Activated T-cell treated with anti-CD3 and anti-CD28 coated beads, Interleukin-2, amount 50 U/mL, for 24 hours (primary cell): ENCODE data around the gene GAGE12F.
"Not testable (repeated sequence)": the region's sequence is repeated elsewhere in the genome, so short reads cannot be mapped to it uniquely, and the experiment has no call there.

ENCODE experiments used
- DNase-seq: peaks from one replicate; pipeline ENCODE4 v3.0.0-alpha.2; 2020
- H3K27ac Mint-ChIP-seq: 2 replicates; pipeline ENCODE4 v1.8.0; 2020; ENCODE audit warnings: mild to moderate bottlenecking, mixed read lengths
- H3K27me3 Mint-ChIP-seq: 2 replicates; pipeline ENCODE4 v1.8.0; 2020; ENCODE audit warnings: mixed read lengths
- H3K36me3 Mint-ChIP-seq: 2 replicates; pipeline ENCODE4 v1.8.0; 2020; ENCODE audit warnings: low read depth, mixed read lengths
- H3K4me1 Mint-ChIP-seq: 2 replicates; pipeline ENCODE4 v1.8.0; 2020; ENCODE audit warnings: low read depth, mixed read lengths
- H3K4me3 Mint-ChIP-seq: 2 replicates; pipeline ENCODE4 v1.8.0; 2020; ENCODE audit warnings: mild to moderate bottlenecking, moderate library complexity, mixed read lengths
- H3K9me3 Mint-ChIP-seq: 2 replicates; pipeline ENCODE4 v1.8.0; 2020; ENCODE audit warnings: mixed read lengths

GAGE12F gene, protein sequence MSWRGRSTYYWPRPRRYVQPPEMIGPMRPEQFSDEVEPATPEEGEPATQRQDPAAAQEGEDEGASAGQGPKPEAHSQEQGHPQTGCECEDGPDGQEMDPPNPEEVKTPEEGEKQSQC

DNA sequence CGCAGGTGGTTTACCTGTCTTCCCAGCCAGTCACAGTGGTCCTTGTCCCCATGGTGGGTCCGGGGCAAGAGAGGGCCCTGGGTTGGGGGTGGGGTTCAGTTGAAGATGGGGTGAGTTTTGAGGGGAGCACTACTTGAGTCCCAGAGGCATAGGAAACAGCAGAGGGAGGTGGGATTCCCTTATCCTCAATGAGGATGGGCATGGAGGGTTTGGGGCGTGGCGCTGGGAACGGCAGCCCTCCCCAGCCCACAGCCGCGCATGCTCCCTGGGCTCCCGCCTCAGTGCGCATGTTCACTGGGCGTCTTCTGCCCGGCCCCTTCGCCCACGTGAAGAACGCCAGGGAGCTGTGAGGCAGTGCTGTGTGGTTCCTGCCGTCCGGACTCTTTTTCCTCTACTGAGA, at the start of gene GAGE12F:
TSS of gene GAGE12F (plus strand) at position 301 of the 400 bp plus-strand sequence. CDS start 1,155 bp downstream, outside the sequence.
- not testable (repeated sequence) for H3K27me3 Mint-ChIP-seq, H3K36me3 Mint-ChIP-seq, H3K27ac Mint-ChIP-seq, DNase-seq, H3K4me1 Mint-ChIP-seq, H3K4me3 Mint-ChIP-seq, H3K9me3 Mint-ChIP-seq

- not testable (repeated sequence) for H3K4me3 Mint-ChIP-seq, H3K27ac Mint-ChIP-seq, H3K27me3 Mint-ChIP-seq, H3K4me1 Mint-ChIP-seq, H3K36me3 Mint-ChIP-seq, DNase-seq, H3K9me3 Mint-ChIP-seq
Measured at GRCh38 chrX:49531877-49532276, 28.8 kb upstream of the GAGE12F start, which contains the start of gene GAGE12C. Gene GAGE12C, plus strand, starts transcription at chrX:49532177. Its CDS starts 1,155 bp downstream, at chrX:49533332.

DNA sequence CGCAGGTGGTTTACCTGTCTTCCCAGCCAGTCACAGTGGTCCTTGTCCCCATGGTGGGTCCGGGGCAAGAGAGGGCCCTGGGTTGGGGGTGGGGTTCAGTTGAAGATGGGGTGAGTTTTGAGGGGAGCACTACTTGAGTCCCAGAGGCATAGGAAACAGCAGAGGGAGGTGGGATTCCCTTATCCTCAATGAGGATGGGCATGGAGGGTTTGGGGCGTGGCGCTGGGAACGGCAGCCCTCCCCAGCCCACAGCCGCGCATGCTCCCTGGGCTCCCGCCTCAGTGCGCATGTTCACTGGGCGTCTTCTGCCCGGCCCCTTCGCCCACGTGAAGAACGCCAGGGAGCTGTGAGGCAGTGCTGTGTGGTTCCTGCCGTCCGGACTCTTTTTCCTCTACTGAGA, 19.2 kb upstream of the GAGE12F start, which contains the start of gene GAGE12D:
TSS of gene GAGE12D (plus strand) at position 301 of the 400 bp plus-strand sequence. CDS start 1,155 bp downstream, outside the sequence.
- DNase-seq, H3K36me3 Mint-ChIP-seq, H3K4me1 Mint-ChIP-seq, H3K4me3 Mint-ChIP-seq, H3K27me3 Mint-ChIP-seq, H3K9me3 Mint-ChIP-seq, H3K27ac Mint-ChIP-seq: not testable (repeated sequence)

- H3K4me1 Mint-ChIP-seq, H3K27me3 Mint-ChIP-seq, H3K9me3 Mint-ChIP-seq, H3K36me3 Mint-ChIP-seq, H3K4me3 Mint-ChIP-seq, DNase-seq, H3K27ac Mint-ChIP-seq: not testable (repeated sequence)
Measured at GRCh38 chrX:49550989-49551388, 9.7 kb upstream of the GAGE12F start, which contains the start of gene GAGE12E. Gene GAGE12E, plus strand, starts transcription at chrX:49551289. Its CDS starts 1,155 bp downstream, at chrX:49552444.

DNA sequence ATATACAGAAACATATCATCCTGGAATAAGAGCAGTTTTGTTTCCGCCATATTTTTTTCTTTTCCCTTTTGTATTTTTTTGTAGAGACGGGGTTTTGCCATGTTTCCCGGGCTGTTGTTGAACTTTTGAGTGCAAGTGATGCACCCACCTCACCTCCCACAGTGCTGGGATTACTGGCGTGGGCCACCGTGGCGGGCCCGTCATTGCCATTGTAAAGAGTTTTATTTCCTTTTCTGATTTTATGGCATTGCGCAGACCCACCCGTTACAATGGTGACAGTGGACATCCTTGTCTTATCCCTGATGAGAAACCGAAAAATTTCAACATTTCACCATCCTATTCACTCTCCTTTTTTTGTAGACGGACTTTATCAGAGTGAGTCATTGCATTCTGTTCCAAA, 8.1 kb downstream of the GAGE12F start:
- peak; percentile 14 for DNase-seq
- not testable (repeated sequence) for H3K27ac Mint-ChIP-seq, H3K9me3 Mint-ChIP-seq, H3K4me1 Mint-ChIP-seq, H3K27me3 Mint-ChIP-seq, H3K36me3 Mint-ChIP-seq, H3K4me3 Mint-ChIP-seq

DNA sequence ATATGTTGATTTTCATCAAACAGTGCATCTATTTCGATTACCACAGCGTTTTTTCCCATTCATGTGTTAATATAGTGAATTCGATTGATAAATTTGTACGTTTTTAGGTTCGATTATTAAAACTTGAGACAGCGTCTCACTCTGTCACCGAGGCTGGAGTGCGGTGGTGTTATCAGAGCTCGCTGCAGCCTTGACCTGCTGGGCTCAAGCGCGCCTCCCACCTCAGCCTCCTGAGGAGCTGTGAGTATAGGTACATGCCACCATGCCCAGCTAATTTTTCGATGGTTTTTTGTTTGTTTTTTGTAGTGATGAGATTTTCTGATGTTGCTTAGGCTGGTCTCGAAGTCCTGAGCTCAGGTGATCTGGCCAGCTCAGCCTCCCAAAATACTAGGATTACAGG, 8.5 kb downstream of the GAGE12F start:
- H3K4me3 Mint-ChIP-seq, H3K9me3 Mint-ChIP-seq, H3K4me1 Mint-ChIP-seq, H3K36me3 Mint-ChIP-seq, H3K27me3 Mint-ChIP-seq, DNase-seq, H3K27ac Mint-ChIP-seq: not testable (repeated sequence)

GRCh38 chrX:49570100-49570499, 9.5 kb downstream of the GAGE12F start, which contains the start of gene GAGE12G:
Gene GAGE12G, plus strand, starts transcription at chrX:49570400. Its CDS starts 1,155 bp downstream, at chrX:49571555.
- not testable (repeated sequence) for DNase-seq, H3K27ac Mint-ChIP-seq, H3K4me1 Mint-ChIP-seq, H3K27me3 Mint-ChIP-seq, H3K4me3 Mint-ChIP-seq, H3K9me3 Mint-ChIP-seq, H3K36me3 Mint-ChIP-seq

DNA sequence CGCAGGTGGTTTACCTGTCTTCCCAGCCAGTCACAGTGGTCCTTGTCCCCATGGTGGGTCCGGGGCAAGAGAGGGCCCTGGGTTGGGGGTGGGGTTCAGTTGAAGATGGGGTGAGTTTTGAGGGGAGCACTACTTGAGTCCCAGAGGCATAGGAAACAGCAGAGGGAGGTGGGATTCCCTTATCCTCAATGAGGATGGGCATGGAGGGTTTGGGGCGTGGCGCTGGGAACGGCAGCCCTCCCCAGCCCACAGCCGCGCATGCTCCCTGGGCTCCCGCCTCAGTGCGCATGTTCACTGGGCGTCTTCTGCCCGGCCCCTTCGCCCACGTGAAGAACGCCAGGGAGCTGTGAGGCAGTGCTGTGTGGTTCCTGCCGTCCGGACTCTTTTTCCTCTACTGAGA, 19.0 kb downstream of the GAGE12F start, which contains the start of gene GAGE12H:
TSS of gene GAGE12H (plus strand) at position 301 of the 400 bp plus-strand sequence. CDS start 1,155 bp downstream, outside the sequence.
- not testable (repeated sequence) for H3K36me3 Mint-ChIP-seq, DNase-seq, H3K9me3 Mint-ChIP-seq, H3K4me1 Mint-ChIP-seq, H3K27me3 Mint-ChIP-seq, H3K27ac Mint-ChIP-seq, H3K4me3 Mint-ChIP-seq

- not testable (repeated sequence) for H3K4me3 Mint-ChIP-seq, H3K36me3 Mint-ChIP-seq, H3K27me3 Mint-ChIP-seq, H3K27ac Mint-ChIP-seq, DNase-seq, H3K9me3 Mint-ChIP-seq, H3K4me1 Mint-ChIP-seq
Measured at GRCh38 chrX:49589196-49589595, 28.6 kb downstream of the GAGE12F start, which contains the start of gene GAGE2A. Gene GAGE2A, plus strand, starts transcription at chrX:49589496. Its CDS starts 1,155 bp downstream, at chrX:49590651.

DNA sequence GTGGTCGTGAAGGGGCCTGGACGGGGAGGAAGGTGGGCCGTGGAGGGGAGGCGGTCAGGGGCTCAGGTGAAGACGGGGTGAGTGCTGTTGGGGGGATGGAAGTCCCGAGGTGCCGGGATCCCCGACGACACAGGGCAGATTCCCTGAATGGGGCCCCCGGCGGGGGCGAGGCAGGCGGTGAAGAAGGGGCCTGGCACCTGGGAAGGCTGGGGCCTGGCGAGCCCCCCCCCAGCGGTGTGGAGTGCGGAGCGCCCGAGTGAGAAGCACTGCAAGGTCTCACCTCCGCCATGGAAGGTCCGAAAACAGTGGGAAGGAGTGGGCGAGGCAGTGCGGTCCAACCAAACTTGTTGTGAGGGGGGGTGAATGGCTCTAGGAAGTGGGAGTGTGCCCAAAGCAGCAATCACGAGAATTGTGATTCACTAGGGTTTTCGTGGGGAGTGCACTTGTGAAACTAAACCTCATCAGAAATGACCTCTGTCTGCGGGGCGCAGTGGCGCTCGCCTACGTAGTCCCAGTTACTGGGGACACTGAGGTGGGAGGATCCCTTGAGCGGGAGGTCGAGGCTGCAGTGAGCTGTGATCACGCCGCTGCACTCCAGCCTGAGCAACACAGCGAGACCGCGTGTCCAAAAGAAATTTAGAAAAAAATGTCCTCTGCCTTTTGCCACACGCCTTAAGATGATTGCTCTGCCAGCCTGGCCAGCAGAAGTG, 29.3 kb downstream of the GAGE12F start:
- DNase-seq, H3K27ac Mint-ChIP-seq, H3K4me3 Mint-ChIP-seq, H3K9me3 Mint-ChIP-seq, H3K27me3 Mint-ChIP-seq, H3K36me3 Mint-ChIP-seq, H3K4me1 Mint-ChIP-seq: not testable (repeated sequence)

DNA sequence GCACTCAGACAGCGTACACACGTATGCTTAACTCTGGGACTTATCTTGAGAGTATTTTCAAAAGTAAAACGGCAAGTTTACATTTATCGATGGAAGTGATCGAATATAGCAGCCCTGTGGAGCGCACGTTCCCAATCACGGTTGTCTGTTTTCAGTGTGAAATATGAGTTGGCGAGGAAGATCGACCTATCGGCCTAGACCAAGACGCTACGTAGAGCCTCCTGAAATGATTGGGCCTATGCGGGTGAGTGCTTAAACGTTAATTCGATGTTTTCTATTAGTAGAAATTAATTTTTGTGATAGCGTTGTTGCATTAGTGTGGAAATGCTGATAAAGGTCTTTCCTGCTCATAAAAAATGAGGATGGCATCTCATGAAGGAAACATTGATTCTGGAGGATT, 29.8 kb downstream of the GAGE12F start:
- not testable (repeated sequence) for DNase-seq, H3K27me3 Mint-ChIP-seq, H3K36me3 Mint-ChIP-seq, H3K4me1 Mint-ChIP-seq, H3K27ac Mint-ChIP-seq, H3K9me3 Mint-ChIP-seq, H3K4me3 Mint-ChIP-seq

DNA sequence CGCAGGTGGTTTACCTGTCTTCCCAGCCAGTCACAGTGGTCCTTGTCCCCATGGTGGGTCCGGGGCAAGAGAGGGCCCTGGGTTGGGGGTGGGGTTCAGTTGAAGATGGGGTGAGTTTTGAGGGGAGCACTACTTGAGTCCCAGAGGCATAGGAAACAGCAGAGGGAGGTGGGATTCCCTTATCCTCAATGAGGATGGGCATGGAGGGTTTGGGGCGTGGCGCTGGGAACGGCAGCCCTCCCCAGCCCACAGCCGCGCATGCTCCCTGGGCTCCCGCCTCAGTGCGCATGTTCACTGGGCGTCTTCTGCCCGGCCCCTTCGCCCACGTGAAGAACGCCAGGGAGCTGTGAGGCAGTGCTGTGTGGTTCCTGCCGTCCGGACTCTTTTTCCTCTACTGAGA, 38.1 kb downstream of the GAGE12F start, which contains the start of gene GAGE1:
TSS of gene GAGE1 (plus strand) at position 301 of the 400 bp plus-strand sequence. CDS start 1,155 bp downstream, outside the sequence.
- not testable (repeated sequence) for H3K27ac Mint-ChIP-seq, H3K9me3 Mint-ChIP-seq, H3K4me1 Mint-ChIP-seq, DNase-seq, H3K27me3 Mint-ChIP-seq, H3K4me3 Mint-ChIP-seq, H3K36me3 Mint-ChIP-seq

- Mint-ChIP-seq H3K4me3 (no peak overlapping the region), H3K4me1 (no peaks in the 10 kb centered on the region), H3K9me3 (no peaks in the 10 kb centered on the region), H3K27me3 (peaks cover 41% of the 10 kb centered on the region), H3K27ac (no peak overlapping the region), H3K36me3 (no peaks in the 10 kb centered on the region)
- no peak for DNase-seq
Measured at GRCh38 chrX:49610718-49611310, 50.2 kb downstream of the GAGE12F start.
